ENCODE measurements around the gene TBC1D22A.
A peak's percentile ranks its signal among the peaks of the same experiment; 100 is the strongest.

The TBC1D22A gene

GRCh38 chr22:46795845-46796565 is 33.6 kb downstream of the TBC1D22A start:
- no peak for DNase-seq (ENCODE audit: low read depth)

GRCh38 chr22:46796566-46797195 is 34.2 kb downstream of the TBC1D22A start:
- DNase-seq (ENCODE audit: low read depth), result no peak

GRCh38 chr22:46797355-46797754 is 34.9 kb downstream of the TBC1D22A start:
- DNase-seq (ENCODE audit: low read depth), result no peak

DNA sequence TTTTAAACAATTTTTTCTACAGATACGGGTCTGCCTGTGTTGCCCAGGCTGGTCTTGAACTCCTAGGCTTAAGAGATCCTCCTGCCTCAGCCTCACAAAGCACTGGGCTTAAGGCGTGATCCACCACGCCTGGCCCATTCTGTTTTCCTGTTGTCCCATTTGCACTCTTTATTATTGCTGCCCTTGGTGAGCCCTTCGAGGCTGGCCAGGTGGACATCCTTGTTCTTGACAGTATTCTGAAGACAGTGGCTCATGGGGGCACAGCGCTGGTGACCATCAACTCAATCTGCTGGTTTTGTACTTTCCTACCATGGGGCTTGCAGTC is 35.6 kb downstream of the TBC1D22A start:
- DNase-seq (ENCODE audit: low read depth), result no peak

DNA sequence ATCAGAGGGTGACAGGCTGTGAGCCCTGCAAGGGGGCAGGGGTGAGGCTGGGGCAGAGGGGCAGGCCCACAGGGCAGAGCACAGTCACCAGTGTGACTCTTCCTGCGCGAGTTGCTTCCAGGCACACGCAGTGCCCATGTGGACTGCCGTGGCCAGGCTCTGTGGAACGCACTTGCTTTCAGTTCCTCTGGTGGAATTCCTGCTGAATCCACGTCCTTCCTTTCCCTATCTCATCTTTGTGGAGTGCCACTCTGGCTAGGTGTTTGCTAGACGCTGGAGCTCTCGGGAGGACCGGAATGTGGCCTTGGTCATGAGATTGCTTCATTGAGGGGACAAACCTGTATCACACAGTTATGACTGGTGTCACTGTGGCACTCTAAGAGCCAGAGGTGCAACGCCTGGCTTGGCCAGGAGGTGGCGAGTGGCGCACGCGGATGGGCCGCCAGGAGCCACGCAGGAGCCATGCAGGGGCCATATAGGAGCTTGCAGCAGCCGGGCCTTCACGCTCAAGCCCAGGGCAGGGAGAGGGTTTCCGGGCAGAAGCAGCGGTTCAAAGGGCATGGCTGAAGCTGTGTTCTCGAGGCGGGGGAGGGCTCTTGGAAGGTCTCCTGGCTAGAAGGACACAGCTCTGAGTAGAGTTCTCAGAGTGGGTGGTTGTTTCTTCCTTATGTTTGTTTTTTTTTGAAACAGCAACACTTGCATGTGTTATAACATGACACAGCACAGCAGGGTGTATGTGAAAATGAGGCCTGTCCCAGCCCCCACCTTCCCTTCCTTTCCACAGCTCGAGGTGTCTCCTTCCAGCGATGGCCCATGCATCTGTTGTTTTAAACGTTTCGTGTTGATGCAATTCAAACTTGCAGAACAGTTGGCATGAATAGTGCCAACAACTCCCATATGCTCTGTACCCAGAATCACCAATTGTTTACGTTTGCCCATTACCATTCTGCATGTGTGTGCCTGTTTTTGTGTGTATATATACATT is 36.2 kb downstream of the TBC1D22A start:
- DNase-seq (ENCODE audit: low read depth), result peak; percentile 40

DNA sequence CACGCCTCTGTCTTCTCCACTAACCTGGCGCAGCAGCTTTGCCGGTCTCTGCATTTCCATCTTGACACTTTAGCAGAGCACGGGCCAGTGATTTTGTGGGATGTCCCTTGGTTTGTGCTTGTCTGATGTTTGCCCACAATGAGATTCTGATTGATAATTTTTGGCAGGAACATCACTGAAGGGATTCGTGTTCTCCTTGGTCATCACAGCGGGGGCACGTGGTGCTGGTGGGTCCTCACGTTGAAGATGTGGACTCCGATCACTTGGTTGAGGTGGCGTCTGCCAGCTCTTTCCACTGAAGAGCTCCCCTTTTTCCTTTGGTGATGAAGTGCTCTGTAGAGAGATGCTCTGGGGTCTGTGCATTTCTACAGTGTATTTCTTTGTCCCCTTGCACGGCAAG is 37.2 kb downstream of the TBC1D22A start:
- DNase-seq (ENCODE audit: low read depth), result no peak

GRCh38 chr22:46800102-46800857 is 37.8 kb downstream of the TBC1D22A start:
- DNase-seq (ENCODE audit: low read depth), result no peak

- DNase-seq (ENCODE audit: low read depth), result no peak
Measured at GRCh38 chr22:46801331-46801811, 38.9 kb downstream of the TBC1D22A start.

DNA sequence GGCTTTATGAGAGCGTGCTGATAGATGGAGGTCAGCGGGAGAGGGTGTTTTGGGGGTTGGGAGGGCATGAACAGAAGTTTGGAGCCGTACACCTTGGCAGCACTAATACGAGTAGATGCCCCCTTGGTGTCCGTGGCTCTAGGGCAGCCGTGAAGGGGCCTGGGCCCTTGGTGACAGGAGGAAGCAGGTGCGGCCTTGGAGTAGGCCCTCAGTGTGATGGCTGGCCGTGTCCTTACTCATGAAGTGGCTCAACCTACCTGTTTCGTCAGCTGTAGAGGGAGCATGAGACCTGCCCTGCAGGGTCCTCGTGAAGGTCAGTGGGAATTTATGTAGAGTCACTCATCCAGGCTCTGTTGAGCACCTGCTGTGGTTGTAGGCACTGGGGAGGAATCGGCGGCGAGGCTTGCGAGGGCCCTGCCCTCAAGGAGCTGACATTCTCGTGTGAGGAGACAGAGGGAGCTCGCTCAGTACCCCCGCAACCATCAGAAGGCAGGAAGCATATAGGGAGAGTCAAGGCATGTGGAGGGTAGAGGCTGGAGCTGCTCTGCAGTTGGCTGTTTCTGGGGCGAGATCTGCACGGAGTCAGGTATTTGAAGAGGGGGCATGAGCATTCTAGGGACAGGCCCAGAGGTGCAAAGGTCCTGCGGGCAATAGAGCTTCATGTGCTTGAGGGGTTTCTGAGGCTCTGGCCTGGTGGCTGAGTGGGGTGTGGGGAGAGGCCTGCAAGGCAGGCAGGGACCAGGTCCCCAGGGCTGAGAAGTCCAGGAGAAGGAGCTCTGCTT is 39.6 kb downstream of the TBC1D22A start:
- no peak for DNase-seq (ENCODE audit: low read depth)

DNA sequence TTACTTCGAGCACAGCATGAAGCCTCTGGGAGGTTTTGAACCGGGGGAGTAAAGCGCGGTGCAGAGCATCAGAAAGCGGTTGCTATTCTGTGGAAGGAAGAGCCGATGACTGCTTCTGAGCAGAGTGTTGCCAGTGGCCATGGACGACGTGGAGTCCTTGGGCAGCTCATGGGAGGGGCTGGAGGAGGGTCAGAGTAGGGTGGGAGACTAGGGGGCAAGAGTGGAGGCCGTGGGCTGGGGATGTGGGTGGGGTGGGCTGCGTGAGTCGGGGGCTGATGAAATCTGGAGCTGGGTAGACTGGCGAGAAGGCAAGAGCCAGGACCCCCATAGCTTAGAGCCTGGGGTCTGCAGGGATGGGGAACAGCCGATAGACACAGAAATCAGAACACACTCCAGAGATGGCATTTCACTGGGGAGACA is 40.2 kb downstream of the TBC1D22A start:
- DNase-seq (ENCODE audit: low read depth), result no peak

GRCh38 chr22:46803031-46803880 is 40.8 kb downstream of the TBC1D22A start:
- DNase-seq (ENCODE audit: low read depth), result peak; percentile 48

- no peak for DNase-seq (ENCODE audit: low read depth)
Measured at GRCh38 chr22:46803936-46804335, 41.5 kb downstream of the TBC1D22A start.

- no peak for DNase-seq (ENCODE audit: low read depth)
Measured at GRCh38 chr22:46806794-46807193, 44.3 kb downstream of the TBC1D22A start.

- DNase-seq (ENCODE audit: low read depth), result no peak
Measured at GRCh38 chr22:46807458-46807857, 45.0 kb downstream of the TBC1D22A start.

DNA sequence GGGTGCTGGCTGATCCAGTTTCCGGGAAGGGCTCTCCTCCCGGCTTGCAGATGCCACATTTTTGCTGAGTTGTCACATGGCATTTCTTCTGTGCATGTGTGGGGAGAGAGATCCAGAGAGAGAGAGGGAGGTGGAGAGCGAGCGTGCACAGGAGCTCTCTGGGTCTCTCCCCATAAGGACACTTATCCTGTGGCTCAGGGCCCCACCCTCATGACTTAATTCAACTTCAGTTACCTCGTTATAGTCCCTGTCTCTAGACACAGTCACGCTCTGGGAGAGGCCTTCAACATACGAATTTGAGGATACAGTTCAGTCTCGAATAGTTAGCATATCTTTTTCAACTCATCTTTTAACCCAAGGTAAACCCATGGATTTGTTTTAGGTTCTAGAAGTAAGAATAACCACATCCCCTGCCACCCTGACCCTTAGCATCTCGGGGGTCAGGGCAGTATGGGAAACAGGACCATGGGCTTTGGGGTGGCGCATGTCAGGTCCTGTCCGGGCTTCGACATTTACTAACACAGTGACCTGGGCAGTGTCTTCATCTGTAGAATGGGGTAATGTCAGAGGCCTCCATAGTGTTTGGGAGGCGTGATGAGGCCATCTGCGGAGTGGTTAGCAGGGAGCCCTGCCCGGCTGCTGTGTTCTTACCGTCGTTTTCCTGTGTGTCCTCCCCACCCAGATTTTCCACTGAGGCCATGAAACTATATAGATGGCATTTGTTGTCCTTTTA is 46.9 kb downstream of the TBC1D22A start:
- DNase-seq (ENCODE audit: low read depth), result no peak

DNA sequence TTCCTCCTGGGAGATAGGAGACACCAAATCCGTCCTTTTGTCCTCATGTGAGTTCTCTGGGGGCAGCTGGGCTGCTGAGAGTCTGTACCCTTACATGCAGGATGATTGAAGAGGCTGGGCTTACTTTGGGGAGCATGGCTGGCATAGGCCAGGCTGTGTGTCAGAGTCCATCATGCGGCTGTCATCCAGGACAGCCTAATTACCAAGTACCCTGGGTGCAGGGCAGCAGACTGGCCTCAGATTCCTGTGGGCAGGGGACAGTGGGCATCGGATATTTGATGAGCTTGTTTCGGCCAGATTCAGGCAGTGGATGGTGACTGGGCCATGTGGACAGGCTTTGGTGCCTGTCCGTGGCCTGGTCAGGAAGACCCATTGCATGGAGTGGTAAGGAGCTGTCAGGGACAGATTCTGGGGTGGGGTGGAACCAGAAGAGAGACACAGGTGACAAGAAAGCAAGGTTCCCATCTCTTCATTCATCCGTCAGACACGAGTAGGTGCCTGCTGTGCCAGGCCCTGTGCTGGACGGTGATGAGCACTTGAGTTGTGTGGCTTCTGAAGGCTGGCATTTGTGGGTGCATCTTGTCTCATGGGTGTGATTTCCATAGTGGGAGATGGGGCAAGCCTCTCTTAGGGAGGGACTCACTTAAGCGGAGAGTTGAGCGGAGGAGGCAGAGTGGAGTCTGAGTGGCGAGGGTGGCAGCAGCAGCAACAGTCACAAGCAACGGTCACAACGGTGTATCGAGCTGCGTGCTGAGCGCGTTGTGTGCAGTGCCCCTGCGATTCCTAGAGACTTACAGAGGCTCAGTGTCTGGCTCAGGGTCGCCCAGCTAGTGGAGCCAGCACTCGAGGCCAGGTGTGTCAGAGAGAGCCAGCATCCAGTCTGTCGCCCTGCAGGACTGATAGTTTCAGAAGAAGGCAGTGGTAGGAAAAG is 48.7 kb downstream of the TBC1D22A start:
- DNase-seq (ENCODE audit: low read depth), result no peak

- no peak for DNase-seq (ENCODE audit: low read depth)
Measured at GRCh38 chr22:46812034-46812605, 49.7 kb downstream of the TBC1D22A start.

- DNase-seq (ENCODE audit: low read depth), result no peak
Measured at GRCh38 chr22:46812788-46813187, 50.3 kb downstream of the TBC1D22A start.

Measured in T-helper 22 cell (primary cell).